Ovary (tissue), 9 donors: Measurements from ENCODE around the gene MST1R. TPM values are rescaled to one million over a fixed set of nuclear protein-coding genes. Genes with fewer than 3 reads are reported as not detected.

Experiments
- DNase-seq, 5 donors: peaks; one replicate each; pipeline ENCODE4 v3.0.0-alpha.2; 2019 to 2020
- H3K27ac ChIP-seq, 2 donors: fragments of 200-600 bp; one replicate each; pipeline versions ENCODE4 v1.5.1 to v1.8.0; 2019 to 2022
- H3K27me3 ChIP-seq: fragments of 200-600 bp; one replicate; pipeline ENCODE4 v1.8.0; 2022
- H3K36me3 ChIP-seq: fragments of 200-600 bp; sonication (generic); one replicate; pipeline ENCODE4 v1.5.1; 2019
- H3K4me1 ChIP-seq: one replicate; pipeline ENCODE4 v1.8.1; 2013; ENCODE audit warnings: mild to moderate bottlenecking, moderate library complexity; ENCODE audit not compliant: insufficient read depth
- H3K4me3 ChIP-seq: fragments of 200-600 bp; sonication (generic); one replicate; pipeline ENCODE4 v1.5.1; 2017
- H3K9me3 ChIP-seq, 2 donors: fragments of 200-600 bp in 1 of 2; sonication (generic) in 1 of 2; one replicate each; pipeline versions ENCODE4 v1.5.1 to v1.8.1; 2013 to 2019; ENCODE audit warnings: mild to moderate bottlenecking in 1 of 2, moderate library complexity in 1 of 2
- EP300 ChIP-seq: sonication (generic); formaldehyde crosslinking; IDR thresholded peaks from one replicate; pipeline ENCODE4 v1.6.1; 2017; ENCODE audit warnings: antibody characterized with exemption
- POLR2A ChIP-seq: fragments of 450-650 bp; IDR thresholded peaks from one replicate; pipeline ENCODE4 v1.6.1; 2017; ENCODE audit warnings: antibody characterized with exemption, mild to moderate bottlenecking, moderate library complexity
- WGBS, 3 donors: extraction: QIAGEN DNeasy Blood & Tissue Kit in 1 of 3; methylation state at CpG; one replicate each; pipeline versions ENCODE4 v1.1.5 to v1.1.7; 2013 to 2017; 5-methylcytosine and 5-hydroxymethylcytosine counted together
- intact Hi-C, 4 donors: fragments of 100-400 bp; cut with DNase I; formaldehyde crosslinking; loops; one replicate each; pipeline versions ENCODE4 v1.11.0 to v1.15.1; 2022 to 2023
- polyA plus RNA-seq, 2 donors: library from polyadenylated mRNA; stranded (reverse); fragments of 200-250 nt in 1 of 2; fragments of 350-450 nt in 1 of 2; fragmentation: Illumina TruSeq in 1 of 2; extraction: RNeasy Lipid Tissue Mini Kit (QIAGEN cat#74804) in 1 of 2; gene quantifications; one replicate each; pipeline ENCODE4 v1.2.3, GENCODE V29; 2013 to 2014
- total RNA-seq, 7 donors: library from RNA; depleted of rRNA in 2 of 7; stranded (reverse); fragments of >200 nt in 2 of 7; fragmentation: NEBNext Ultra II Directional in 3 of 7; extraction: Animal tissue kit (Norgen Biotek cat#: 25700) in 3 of 7; gene quantifications; one replicate each; pipeline versions ENCODE4 v1.1.0 to v1.2.4, GENCODE V29; 2016 to 2023
- TF ChIP-seq, protein P1 (sequence below), 3 donors: fragments of 450-650 bp in 2 of 3; fragments of 200-600 bp in 1 of 3; IDR thresholded peaks; one replicate each; pipeline versions ENCODE4 v1.5.1 to v1.8.0; 2016 to 2022; ENCODE audit warnings: antibody characterized with exemption in 3 of 3, mild to moderate bottlenecking in 1 of 3
- donor health status: DM: no; HTN: no; CAD: no; lungs with moderate emphysema.
- donor health status: DM: no; HTN: no; CAD: no.
- donor health status: Bipolar disorder and iron deficiency.
- donor health status: DM: yes; HTN: yes; CAD: no.
- donor health status: DM: no; HTN: no; CAD: no.
- donor health status: DM: yes; HTN: yes; CAD: no.

The MST1R gene
- total and polyA plus RNA-seq, 9 donors = 0.98 to 2.2 (median 1.4) TPM

DNA sequence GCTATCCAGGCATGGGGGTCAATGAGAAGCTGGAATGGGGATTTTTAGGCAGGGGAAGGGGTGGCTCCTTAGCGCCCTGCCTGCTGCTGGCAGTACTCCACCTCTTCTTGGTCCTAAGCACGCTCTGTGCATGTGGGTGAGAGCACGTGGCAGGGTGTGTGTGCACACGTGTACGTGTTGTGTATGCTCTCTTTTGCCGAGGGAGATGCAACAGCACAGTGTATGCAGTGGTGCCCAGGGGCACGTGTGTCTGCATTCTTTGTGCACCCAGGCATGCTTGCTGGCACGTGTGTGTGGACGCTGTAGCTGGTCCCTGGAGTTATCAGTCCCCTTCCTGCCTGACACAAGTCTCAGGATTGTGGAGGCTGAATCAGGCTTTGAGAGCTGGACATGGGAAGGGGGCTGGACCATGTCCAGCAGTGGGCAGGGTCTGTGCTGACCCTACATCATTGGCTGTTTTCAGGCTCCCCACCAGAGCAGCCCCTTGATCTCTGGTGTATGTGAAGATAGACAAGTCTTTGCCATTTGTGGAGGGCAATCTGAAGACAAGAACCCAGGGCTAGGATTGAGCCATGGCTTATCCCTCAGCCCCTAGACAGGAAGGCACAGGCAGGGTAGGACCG is 32.0 kb downstream of the MST1R start:
- Histone ChIP-seq H3K4me3 (no peak overlapping the region), H3K4me1 (no peaks in the 10 kb centered on the region), H3K9me3 (no peaks in the 10 kb centered on the region), H3K36me3 (no peaks in the 10 kb centered on the region), H3K27ac (no peak overlapping the region), H3K27me3 (no peaks in the 10 kb centered on the region)
- WGBS, 3 donors = 57 to 79% (median 61%) methylated on average over 10 of the region's 10 CpGs
- TF ChIP-seq EP300 (no peak), POLR2A (no peak)
- TF ChIP-seq, protein P1, sequence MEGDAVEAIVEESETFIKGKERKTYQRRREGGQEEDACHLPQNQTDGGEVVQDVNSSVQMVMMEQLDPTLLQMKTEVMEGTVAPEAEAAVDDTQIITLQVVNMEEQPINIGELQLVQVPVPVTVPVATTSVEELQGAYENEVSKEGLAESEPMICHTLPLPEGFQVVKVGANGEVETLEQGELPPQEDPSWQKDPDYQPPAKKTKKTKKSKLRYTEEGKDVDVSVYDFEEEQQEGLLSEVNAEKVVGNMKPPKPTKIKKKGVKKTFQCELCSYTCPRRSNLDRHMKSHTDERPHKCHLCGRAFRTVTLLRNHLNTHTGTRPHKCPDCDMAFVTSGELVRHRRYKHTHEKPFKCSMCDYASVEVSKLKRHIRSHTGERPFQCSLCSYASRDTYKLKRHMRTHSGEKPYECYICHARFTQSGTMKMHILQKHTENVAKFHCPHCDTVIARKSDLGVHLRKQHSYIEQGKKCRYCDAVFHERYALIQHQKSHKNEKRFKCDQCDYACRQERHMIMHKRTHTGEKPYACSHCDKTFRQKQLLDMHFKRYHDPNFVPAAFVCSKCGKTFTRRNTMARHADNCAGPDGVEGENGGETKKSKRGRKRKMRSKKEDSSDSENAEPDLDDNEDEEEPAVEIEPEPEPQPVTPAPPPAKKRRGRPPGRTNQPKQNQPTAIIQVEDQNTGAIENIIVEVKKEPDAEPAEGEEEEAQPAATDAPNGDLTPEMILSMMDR (IDR thresholded peaks at IDR 0.05) = no peak
- intact Hi-C loops = no loop called here
- no peak for DNase-seq

DNA sequence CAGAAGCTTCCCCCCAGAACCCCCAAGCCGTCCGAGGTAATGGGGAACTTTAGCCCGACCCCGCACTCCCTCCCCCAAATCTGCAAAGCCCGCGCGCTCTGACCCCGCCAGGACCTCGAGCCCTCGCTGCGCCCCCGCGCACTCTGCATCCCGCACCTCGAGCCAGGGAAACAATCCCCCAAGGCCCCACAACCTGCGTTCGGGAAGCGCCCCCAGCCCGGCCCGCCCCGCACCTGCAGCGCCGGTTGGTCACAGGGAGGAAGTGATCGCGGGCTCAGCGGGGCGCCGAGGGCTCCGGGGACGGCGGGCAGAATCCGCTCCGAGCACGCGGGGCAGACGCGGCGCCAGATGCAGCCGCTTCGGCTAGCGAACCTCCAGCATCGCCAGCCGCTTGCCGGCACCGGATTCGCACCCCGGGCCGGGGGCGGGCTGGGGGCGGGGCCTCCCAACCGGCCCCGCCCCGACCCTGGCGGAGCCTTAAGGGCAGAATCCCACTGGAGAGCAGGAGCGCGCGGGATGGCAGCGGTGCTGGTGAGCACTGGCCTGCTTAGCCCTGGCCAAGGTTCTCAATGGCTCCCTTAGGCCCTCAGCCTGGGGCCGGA is 34.0 kb downstream of the MST1R start, which contains the start of gene CAMKV:
CAMKV (minus strand) TSS at position 382 of the 602 bp plus-strand sequence. CDS start 7,518 bp downstream, outside the sequence.
- H3K36me3 ChIP-seq = no peaks in the 10 kb centered on the region
- WGBS, 3 donors = 0 to 2% (median 1%) methylated on average over 37 to 59 of the region's 59 CpGs
- no peaks in the 10 kb centered on the region for H3K27me3 ChIP-seq
- no peak within 1 kb of the TSS for H3K4me3 ChIP-seq
- H3K9me3 ChIP-seq = no peaks in the 10 kb centered on the region
- TF ChIP-seq, protein P1 (IDR thresholded peaks at IDR 0.05) = no peak
- TF ChIP-seq EP300 = no peak
- TF ChIP-seq POLR2A = no peak
- no peaks in the 10 kb centered on the region for H3K4me1 ChIP-seq
- H3K27ac ChIP-seq = no peak within 1 kb of the TSS
- intact Hi-C loops = loop anchor here in 1 of 4 donors (10.0 kb wide), 1 partner anchor 155 kb away; no protein-coding TSS in a partner anchor
- no peak for DNase-seq

DNA sequence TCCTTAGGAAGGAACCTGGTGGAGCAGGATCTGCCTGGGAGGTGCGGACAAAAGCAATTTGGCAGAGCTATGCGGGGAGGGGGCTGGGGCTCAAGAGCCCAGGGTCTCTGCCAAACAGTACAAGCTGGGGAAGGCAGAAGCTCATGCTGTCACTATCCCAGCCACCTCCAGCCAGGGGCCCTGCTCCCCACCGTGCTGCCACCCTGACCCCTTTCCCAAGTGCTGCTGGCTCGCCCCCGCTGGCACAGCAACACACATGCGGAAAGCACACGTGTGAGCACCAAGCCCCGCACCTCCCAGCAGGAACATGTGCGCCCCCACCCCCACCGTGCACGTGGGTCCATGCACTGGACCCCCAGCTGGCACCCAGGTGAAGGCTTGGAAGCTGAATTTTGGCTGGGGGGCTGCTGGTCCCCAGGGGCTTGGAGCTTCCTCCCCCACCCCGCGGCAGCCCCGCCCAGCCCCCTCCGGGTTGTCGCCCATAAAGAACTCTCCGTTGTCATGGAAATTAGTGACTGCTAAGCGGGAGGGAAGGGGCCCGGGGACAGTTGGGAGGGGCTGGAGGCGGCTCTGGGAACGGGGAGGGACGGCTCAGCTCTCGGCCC is 34.7 kb downstream of the MST1R start:
- 1 to 2% (median 2%) methylated on average over 16 to 23 of the region's 23 CpGs for WGBS, 3 donors
- Histone ChIP-seq H3K27ac (no peak overlapping the region), H3K27me3 (no peaks in the 10 kb centered on the region), H3K9me3 (no peaks in the 10 kb centered on the region), H3K36me3 (no peaks in the 10 kb centered on the region), H3K4me3 (no peak overlapping the region), H3K4me1 (no peaks in the 10 kb centered on the region)
- TF ChIP-seq EP300 (no peak), POLR2A (no peak)
- TF ChIP-seq, protein P1 (IDR thresholded peaks at IDR 0.05) = no peak
- intact Hi-C loops = loop anchor here in 1 of 4 donors (10.0 kb wide), 1 partner anchor 156 kb away; no protein-coding TSS in a partner anchor
- no peak for DNase-seq

DNA sequence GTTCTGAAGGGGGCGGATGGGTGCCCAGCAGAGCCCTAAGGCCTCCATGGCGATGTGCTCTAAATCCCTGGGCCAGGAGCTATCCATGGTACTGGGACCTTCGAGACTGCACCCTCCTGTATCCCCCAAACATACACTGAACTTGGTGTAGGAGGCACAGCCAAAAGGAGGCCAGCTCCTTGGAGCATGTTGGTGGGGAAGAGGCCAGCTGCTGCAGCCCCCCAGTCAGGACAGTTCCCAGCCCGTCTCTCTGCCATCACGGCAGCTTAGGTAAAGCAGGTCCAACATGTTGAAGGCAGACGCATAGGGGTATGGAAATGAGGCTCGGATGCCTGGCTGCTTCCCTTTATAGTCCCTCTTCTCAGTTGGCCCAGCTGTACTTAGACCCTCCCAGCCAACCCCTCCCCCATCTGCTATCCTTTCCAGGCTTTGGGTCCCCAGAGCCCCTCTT is 35.8 kb downstream of the MST1R start:
- Histone ChIP-seq H3K27me3 (no peaks in the 10 kb centered on the region), H3K9me3 (no peaks in the 10 kb centered on the region), H3K4me3 (no peak overlapping the region), H3K36me3 (no peaks in the 10 kb centered on the region), H3K4me1 (no peaks in the 10 kb centered on the region), H3K27ac (no peak overlapping the region)
- intact Hi-C loops = loop anchor here in 1 of 4 donors (10.0 kb wide), 1 partner anchor 157 kb away; no protein-coding TSS in a partner anchor
- TF ChIP-seq EP300 = no peak
- no peak for TF ChIP-seq POLR2A
- TF ChIP-seq, protein P1 (IDR thresholded peaks at IDR 0.05) = no peak
- 7 to 9% (median 8%) methylated on average over 7 of the region's 7 CpGs for WGBS, 3 donors
- no peak for DNase-seq
